SK-N-SH (cell line): Measurements from ENCODE around the gene CEP41. TPM values are rescaled to one million over a fixed set of nuclear protein-coding genes. Genes with fewer than 3 reads are reported as not detected.

Experiments used
- CTCF ChIA-PET: fragments of 300-600, 350-600 bp; formaldehyde crosslinking; extraction: SDS; loops from one replicate; lab custom pipeline; 2021; lab: Yijun Ruan, JAX
- POLR2A ChIA-PET: fragments of 350-600 bp; sonication (Branson Sonifier 250); formaldehyde crosslinking; extraction: SDS; loops from one replicate; lab custom pipeline; 2020; ENCODE audit warnings: antibody characterized with exemption, inconsistent platforms; lab: Yijun Ruan, JAX
- DNase-seq: peaks from one replicate; pipeline ENCODE4 v3.0.0; 2012
- H2AFZ ChIP-seq: fragments of 200-600 bp; sonication (generic); 2 replicates; pipeline ENCODE4 v1.8.1; 2016; ENCODE audit warnings: antibody characterized with exemption, mild to moderate bottlenecking, low read depth
- H3F3A ChIP-seq: fragments of 200-600 bp; sonication (generic); replicated peaks from 2 replicates; pipeline ENCODE3; 2016; ENCODE audit warnings: antibody characterized with exemption, mild to moderate bottlenecking; ENCODE audit not compliant: insufficient read depth
- H3K27ac ChIP-seq, 2 experiments: fragments of 200-500 bp in 1 of 2; fragments of 200-600 bp in 1 of 2; sonication (Bioruptor generic) in 1 of 2; sonication (generic), shearing (Covaris generic) in 1 of 2; 2 replicates each; pipeline versions ENCODE4 v1.5.1 to v1.6.1; 2014 to 2016; ENCODE audit warnings: low read depth in 2 of 2, inconsistent platforms in 1 of 2, low read length in 1 of 2, mild to moderate bottlenecking in 1 of 2, mixed read lengths in 1 of 2
- H3K27me3 ChIP-seq: fragments of 200-600 bp; sonication (generic), shearing (Covaris generic); 2 replicates; pipeline ENCODE4 v1.6.1; 2016; ENCODE audit warnings: mixed run types; ENCODE audit not compliant: insufficient read depth
- H3K36me3 ChIP-seq, 2 experiments: fragments of 200-500 bp in 1 of 2; fragments of 200-600 bp in 1 of 2; sonication (Bioruptor generic) in 1 of 2; sonication (generic) in 1 of 2; replicated peaks in 1 of 2; 2 replicates each; pipeline versions ENCODE3 to v1.5.1; 2014 to 2016; ENCODE audit warnings: low read length in 1 of 2, mild to moderate bottlenecking in 1 of 2; ENCODE audit not compliant: insufficient read depth in 2 of 2, control insufficient read depth in 1 of 2
- H3K4me1 ChIP-seq, 2 experiments: fragments of 200-500 bp in 1 of 2; fragments of 200-600 bp in 1 of 2; sonication (Bioruptor generic) in 1 of 2; sonication (generic), shearing (Covaris generic) in 1 of 2; 2 replicates each; pipeline versions ENCODE4 v1.5.1 to v1.6.1; 2014 to 2016; ENCODE audit warnings: low read depth in 1 of 2, low read length in 1 of 2, mixed run types in 1 of 2; ENCODE audit not compliant: insufficient read depth in 2 of 2, control insufficient read depth in 1 of 2
- H3K4me2 ChIP-seq: fragments of 200-600 bp; sonication (generic), shearing (Covaris generic); 2 replicates; pipeline ENCODE4 v1.6.1; 2017; ENCODE audit warnings: mixed run types
- H3K4me3 ChIP-seq, 2 experiments: fragments of 200-500 bp in 1 of 2; fragments of 200-600 bp in 1 of 2; sonication (Bioruptor generic) in 1 of 2; sonication (generic), shearing (Covaris generic) in 1 of 2; 2 replicates each; pipeline versions ENCODE4 v1.5.1 to v1.8.1; 2014 to 2016; ENCODE audit warnings: low read depth in 2 of 2, inconsistent platforms in 1 of 2, low read length in 1 of 2, mild to moderate bottlenecking in 1 of 2, mixed read lengths in 1 of 2, moderate library complexity in 1 of 2
- H3K79me2 ChIP-seq: fragments of 200-600 bp; sonication (generic); 2 replicates; pipeline ENCODE4 v1.8.1; 2017; ENCODE audit warnings: mild to moderate bottlenecking; ENCODE audit not compliant: insufficient read depth
- H3K9ac ChIP-seq: fragments of 200-600 bp; sonication (generic); 2 replicates; pipeline ENCODE4 v1.6.1; 2017; ENCODE audit warnings: mixed run types
- H3K9me2 ChIP-seq: fragments of 200-600 bp; sonication (generic); 2 replicates; pipeline ENCODE4 v1.6.1; 2017; ENCODE audit warnings: mixed run types
- H3K9me3 ChIP-seq: fragments of 200-600 bp; sonication (generic); 2 replicates; pipeline ENCODE4 v1.6.1; 2017; ENCODE audit warnings: mixed run types, mild to moderate bottlenecking, moderate library complexity
- H4K20me1 ChIP-seq: fragments of 200-600 bp; sonication (generic); 2 replicates; pipeline ENCODE4 v1.6.1; 2017; ENCODE audit warnings: mild to moderate bottlenecking, mixed run types; ENCODE audit not compliant: insufficient read depth
- CHD2 ChIP-seq: fragments of 150-350 bp; IDR thresholded peaks from 2 replicates; pipeline ENCODE4 v1.6.1; 2018; ENCODE audit warnings: low read length; ENCODE audit not compliant: partially characterized antibody
- ELF1 ChIP-seq: IDR thresholded peaks from 2 replicates; pipeline ENCODE4 v1.4.0; 2012
- GATA2 ChIP-seq: sonication (generic); formaldehyde crosslinking; IDR thresholded peaks from 2 replicates; pipeline ENCODE4 v1.5.0; 2020; ENCODE audit warnings: mild to moderate bottlenecking, missing genetic modification reagents
- MEF2A ChIP-seq: IDR thresholded peaks from 2 replicates; pipeline ENCODE4 v1.4.0; 2012; ENCODE audit warnings: low read depth, borderline replicate concordance
- MXI1 ChIP-seq: IDR thresholded peaks from 2 replicates; pipeline ENCODE4 v1.6.1; 2012; ENCODE audit warnings: mild to moderate bottlenecking, low read depth, low read length, improper control_type of control experiment
- TCF12 ChIP-seq: IDR thresholded peaks from 2 replicates; pipeline ENCODE4 v1.4.0; 2012
- USF1 ChIP-seq: IDR thresholded peaks from 2 replicates; pipeline ENCODE4 v1.4.0; 2012; ENCODE audit warnings: low read depth, borderline replicate concordance
- ZBTB33 ChIP-seq: IDR thresholded peaks from 2 replicates; pipeline ENCODE4 v1.4.0; 2012; ENCODE audit warnings: low read depth, borderline replicate concordance
- WGBS: methylation state at CpG from one replicate; pipeline ENCODE4 v1.1.6; 2017; ENCODE audit warnings: low lambda C conversion rate; 5-methylcytosine and 5-hydroxymethylcytosine counted together
- polyA plus RNA-seq, 3 experiments: library from polyadenylated mRNA; depleted of rRNA; stranded (reverse); fragments of >200 nt; gene quantifications; 2 replicates each; pipeline ENCODE4 v1.2.3, GENCODE V29; 2012
- TF ChIP-seq, protein P1 (sequence below): IDR thresholded peaks from 2 replicates; pipeline ENCODE4 v1.6.1; 2012; ENCODE audit warnings: mild to moderate bottlenecking, low read depth, low read length, moderate library complexity

Gene CEP41
- polyA plus RNA-seq, 1 of the 3 experiments (the other 2 are of a cell fraction), result 20.9 TPM

GRCh38 chr7:130384841-130385599, 55.8 kb downstream of the CEP41 start:
- no peaks in the 10 kb centered on the region for H3K27me3 ChIP-seq
- ChIA-PET CTCF (interaction anchor here (1.2 kb wide), 1 partner anchor 192 kb away, joined by 3 read pairs; no protein-coding TSS in a partner anchor), POLR2A (no interaction called here)
- H3K9me3 ChIP-seq, result no peaks in the 10 kb centered on the region
- H3K9ac ChIP-seq, result no peak overlapping the region
- no peaks in the 10 kb centered on the region for H3K79me2 ChIP-seq
- H3K4me3 ChIP-seq, result no peak overlapping the region
- no peaks in the 10 kb centered on the region for H3K9me2 ChIP-seq
- no peak for DNase-seq
- H4K20me1 ChIP-seq, result no peaks in the 10 kb centered on the region
- H3K4me2 ChIP-seq, result no peak overlapping the region
- peaks cover 0 to 12% of the 10 kb centered on the region in 2 experiments; a peak in 1 of 4 replicates for H3K4me1 ChIP-seq
- H2AFZ ChIP-seq, result no peak overlapping the region
- TF ChIP-seq ELF1, result no peak
- TF ChIP-seq MEF2A, result no peak
- no peak for TF ChIP-seq USF1
- no peak for TF ChIP-seq GATA2 (CRISPR knock-in tag)
- 95% methylated on average over 10 of the region's 13 CpGs for WGBS
- H3K27ac ChIP-seq, result no peak overlapping the region
- H3K36me3 ChIP-seq, result no peaks in the 10 kb centered on the region
- no peaks in the 10 kb centered on the region for H3F3A ChIP-seq

GRCh38 chr7:130384371-130384801, 56.4 kb downstream of the CEP41 start:
- ChIA-PET POLR2A (no interaction called here), CTCF (no interaction called here)
- 91% methylated on average over 10 of the region's 10 CpGs for WGBS
- Histone ChIP-seq H3K9ac (no peak overlapping the region), H3K9me2 (no peaks in the 10 kb centered on the region), H3K9me3 (no peaks in the 10 kb centered on the region), H3K4me2 (no peak overlapping the region), H4K20me1 (no peaks in the 10 kb centered on the region), H3K27ac (no peak overlapping the region), H3K4me1 (peaks cover 0 to 18% of the 10 kb centered on the region in 2 experiments; a peak in 1 of 4 replicates), H2AFZ (no peak overlapping the region), H3K36me3 (no peaks in the 10 kb centered on the region), H3K27me3 (no peaks in the 10 kb centered on the region), H3F3A (no peaks in the 10 kb centered on the region), H3K4me3 (no peak overlapping the region), H3K79me2 (no peaks in the 10 kb centered on the region)
- no peak for TF ChIP-seq ZBTB33
- TF ChIP-seq, protein P1, sequence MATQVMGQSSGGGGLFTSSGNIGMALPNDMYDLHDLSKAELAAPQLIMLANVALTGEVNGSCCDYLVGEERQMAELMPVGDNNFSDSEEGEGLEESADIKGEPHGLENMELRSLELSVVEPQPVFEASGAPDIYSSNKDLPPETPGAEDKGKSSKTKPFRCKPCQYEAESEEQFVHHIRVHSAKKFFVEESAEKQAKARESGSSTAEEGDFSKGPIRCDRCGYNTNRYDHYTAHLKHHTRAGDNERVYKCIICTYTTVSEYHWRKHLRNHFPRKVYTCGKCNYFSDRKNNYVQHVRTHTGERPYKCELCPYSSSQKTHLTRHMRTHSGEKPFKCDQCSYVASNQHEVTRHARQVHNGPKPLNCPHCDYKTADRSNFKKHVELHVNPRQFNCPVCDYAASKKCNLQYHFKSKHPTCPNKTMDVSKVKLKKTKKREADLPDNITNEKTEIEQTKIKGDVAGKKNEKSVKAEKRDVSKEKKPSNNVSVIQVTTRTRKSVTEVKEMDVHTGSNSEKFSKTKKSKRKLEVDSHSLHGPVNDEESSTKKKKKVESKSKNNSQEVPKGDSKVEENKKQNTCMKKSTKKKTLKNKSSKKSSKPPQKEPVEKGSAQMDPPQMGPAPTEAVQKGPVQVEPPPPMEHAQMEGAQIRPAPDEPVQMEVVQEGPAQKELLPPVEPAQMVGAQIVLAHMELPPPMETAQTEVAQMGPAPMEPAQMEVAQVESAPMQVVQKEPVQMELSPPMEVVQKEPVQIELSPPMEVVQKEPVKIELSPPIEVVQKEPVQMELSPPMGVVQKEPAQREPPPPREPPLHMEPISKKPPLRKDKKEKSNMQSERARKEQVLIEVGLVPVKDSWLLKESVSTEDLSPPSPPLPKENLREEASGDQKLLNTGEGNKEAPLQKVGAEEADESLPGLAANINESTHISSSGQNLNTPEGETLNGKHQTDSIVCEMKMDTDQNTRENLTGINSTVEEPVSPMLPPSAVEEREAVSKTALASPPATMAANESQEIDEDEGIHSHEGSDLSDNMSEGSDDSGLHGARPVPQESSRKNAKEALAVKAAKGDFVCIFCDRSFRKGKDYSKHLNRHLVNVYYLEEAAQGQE, result no peak
- no peak for TF ChIP-seq CHD2
- TF ChIP-seq TCF12, result no peak
- no peak for TF ChIP-seq MEF2A
- no peak for TF ChIP-seq USF1
- TF ChIP-seq MXI1, result no peak
- DNase-seq, result no peak
